Measurements from ENCODE around the gene PDHA2. TPM values are rescaled to one million over a fixed set of nuclear protein-coding genes. Genes with fewer than 3 reads are reported as not detected.

The PDHA2 gene
- total RNA-seq, 1 donor from 2014 or later, result not detected

- Mint-ChIP-seq H3K4me3 (no peak overlapping the region), H3K9me3 (peaks cover 7% of the 10 kb centered on the region), H3K27ac (no peak overlapping the region), H3K27me3 (no peaks in the 10 kb centered on the region), H3K36me3 (peaks cover 3% of the 10 kb centered on the region), H3K4me1 (ENCODE audit: unreplicated experiment) (no peaks in the 10 kb centered on the region)
- DNase-seq (ENCODE audit: extremely low spot score, unreplicated experiment), result no peak
- TF ChIP-seq CTCF (conservative IDR thresholded peaks at IDR 0.05), result no peak
Observed at GRCh38 chr4:95887551-95887950, 47.7 kb downstream of the PDHA2 start.

GRCh38 chr4:95889662-95890061, 49.8 kb downstream of the PDHA2 start:
- H3K4me3 Mint-ChIP-seq, result no peak overlapping the region
- H3K36me3 Mint-ChIP-seq, result no peaks in the 10 kb centered on the region
- DNase-seq (ENCODE audit: extremely low spot score, unreplicated experiment), result no peak
- no peak for TF ChIP-seq CTCF (conservative IDR thresholded peaks at IDR 0.05)
- peaks cover 5% of the 10 kb centered on the region for H3K9me3 Mint-ChIP-seq
- no peaks in the 10 kb centered on the region for H3K27me3 Mint-ChIP-seq
- no peaks in the 10 kb centered on the region for H3K4me1 Mint-ChIP-seq (ENCODE audit: unreplicated experiment)
- H3K27ac Mint-ChIP-seq, result no peak overlapping the region

All from type B pancreatic cell (in vitro differentiated cells).